H1 (cell line): ENCODE results near the gene HARS1. TPM values are rescaled to one million over a fixed set of nuclear protein-coding genes. Genes with fewer than 3 reads are reported as not detected.

ENCODE experiments used
- BRCA1 ChIP-seq: IDR thresholded peaks from 2 replicates; pipeline ENCODE4 v1.6.1; 2012; ENCODE audit warnings: low read depth, low read length, improper control_type of control experiment
- NRF1 ChIP-seq: IDR thresholded peaks from 2 replicates; pipeline ENCODE4 v1.6.1; 2011; ENCODE audit warnings: mild to moderate bottlenecking, low read depth, low read length, improper control_type of control experiment
- RAD21 ChIP-seq, 2 experiments: IDR thresholded peaks in 1 of 2; conservative IDR thresholded peaks in 1 of 2; 2 replicates each; pipeline ENCODE4 v1.6.1; 2011; ENCODE audit warnings: low read depth in 2 of 2, low read length in 2 of 2, improper control_type of control experiment in 1 of 2, inconsistent platforms in 1 of 2, mild to moderate bottlenecking in 1 of 2, moderate library complexity in 1 of 2
- polyA plus RNA-seq, 7 experiments: library from polyadenylated mRNA; depleted of rRNA in 3 of 7; stranded (reverse) in 5 of 7; unstranded in 2 of 7; fragments of >200 nt in 5 of 7; fragments of 200-250 nt in 2 of 7; gene quantifications; 1 replicate in 5 of 7; 2 replicates in 1 of 7; 4 replicates in 1 of 7; pipeline versions ENCODE4 v1.2.1 to v1.2.3, GENCODE V29; 2011 to 2013; ENCODE audit warnings: missing spikeins in 2 of 7, mixed read lengths in 2 of 7
- total RNA-seq: library from RNA; stranded (reverse); fragmentation: NEBNext Ultra II Directional; extraction: Animal tissue kit (Norgen Biotek cat#: 25700); gene quantifications from 2 replicates; pipeline ENCODE4 v1.2.1, GENCODE V29; 2021

The HARS1 gene
- total and polyA plus RNA-seq, 2 of the 8 experiments (the other 6 are each of a cell fraction or from before 2014, with no cell fraction given): 27.8 to 56.8 TPM

DNA sequence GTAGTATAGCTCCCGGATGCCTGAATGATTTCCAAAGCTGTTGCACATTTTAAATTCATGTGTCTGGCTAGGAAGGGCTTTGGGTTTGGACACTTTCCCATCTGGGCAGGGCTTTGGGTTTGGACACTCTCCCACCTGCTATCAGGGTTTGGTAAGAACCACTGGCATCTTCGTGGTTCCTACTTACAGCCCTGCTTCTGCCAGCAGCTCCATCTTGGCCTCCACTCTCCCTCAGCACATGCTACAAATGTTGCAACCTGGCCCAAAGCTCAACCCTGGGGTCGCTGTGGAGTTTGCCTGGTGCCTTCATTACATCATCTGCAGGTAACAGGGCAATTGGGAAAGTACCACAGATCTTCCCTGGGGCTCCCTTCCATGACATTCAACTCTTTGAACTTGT is 48.5 kb downstream of the HARS1 start (continued):
- TF ChIP-seq RAD21 (IDR thresholded peaks at IDR 0.05 in 1 of 2, conservative IDR thresholded peaks at IDR 0.05 in 1 of 2; ENCODE audit: low read depth in 2 of 2, low read length in 2 of 2) (no peak), BRCA1 (no peak), NRF1 (no peak)
